Measurements from ENCODE around the gene ASB7. TPM values are rescaled to one million over a fixed set of nuclear protein-coding genes. Genes with fewer than 3 reads are reported as not detected.
A peak's percentile ranks its signal among the peaks of the same experiment; 100 is the strongest.

ASB7 gene
- 10.8 to 13.1 TPM (median 12.2 TPM) in 3 replicates for total RNA-seq
- long read RNA-seq, full-length matches to known transcripts: 10 of 11 reads
- long read RNA-seq, partial matches to known transcripts: 1 of 11 reads
- long read RNA-seq, other reads (novel, unspliced or antisense): 0 of 11 reads

- no peak within 1 kb of the TSS for H3K4me3 Mint-ChIP-seq (ENCODE audit: unreplicated experiment)
- H3K27ac Mint-ChIP-seq (ENCODE audit: unreplicated experiment): peak within 1 kb of the TSS; percentile 93
- H3K36me3 Mint-ChIP-seq (ENCODE audit: low read depth): peaks cover 4% of the 10 kb centered on the region
- TF ChIP-seq CTCF (IDR thresholded peaks at IDR 0.05): no peak
- no peaks in the 10 kb centered on the region for H3K9me3 Mint-ChIP-seq (ENCODE audit: low read depth)
- peaks cover 27% of the 10 kb centered on the region for H3K4me1 Mint-ChIP-seq (ENCODE audit: low read depth)
- no peaks in the 10 kb centered on the region for H3K27me3 Mint-ChIP-seq (ENCODE audit: low read depth)
- peak; percentile 100 for DNase-seq (ENCODE audit: low spot score)
Observed at GRCh38 chr15:100602064-100602822, at the start of gene ASB7, which contains the start of gene LINS1. ASB7 (plus strand) TSS chr15:100602589; CDS start chr15:100612217, 9,628 bp downstream. LINS1 (minus strand) TSS chr15:100602184; CDS start chr15:100580842, 21,342 bp downstream.

GRCh38 chr15:100553468-100553867 is 48.9 kb upstream of the ASB7 start:
- Mint-ChIP-seq H3K9me3 (ENCODE audit: low read depth) (peaks cover 7% of the 10 kb centered on the region), H3K27me3 (ENCODE audit: low read depth) (no peaks in the 10 kb centered on the region), H3K27ac (ENCODE audit: unreplicated experiment) (no peak overlapping the region)

GRCh38 chr15:100558771-100559254 is 43.6 kb upstream of the ASB7 start:
- Mint-ChIP-seq H3K4me1 (ENCODE audit: low read depth) (no peaks in the 10 kb centered on the region), H3K27me3 (ENCODE audit: low read depth) (no peaks in the 10 kb centered on the region), H3K27ac (ENCODE audit: unreplicated experiment) (no peak overlapping the region), H3K4me3 (ENCODE audit: unreplicated experiment) (no peak overlapping the region), H3K36me3 (ENCODE audit: low read depth) (peaks cover 5% of the 10 kb centered on the region), H3K9me3 (ENCODE audit: low read depth) (peaks cover 3% of the 10 kb centered on the region)
- no peak for TF ChIP-seq CTCF (IDR thresholded peaks at IDR 0.05)
- DNase-seq (ENCODE audit: low spot score): no peak

More at GRCh38 chr15:100553468-100553867, 48.9 kb upstream of the ASB7 start:
- no peak for DNase-seq (ENCODE audit: low spot score)
- H3K4me3 Mint-ChIP-seq (ENCODE audit: unreplicated experiment): no peak overlapping the region
- peaks cover 12% of the 10 kb centered on the region for H3K36me3 Mint-ChIP-seq (ENCODE audit: low read depth)
- H3K4me1 Mint-ChIP-seq (ENCODE audit: low read depth): no peaks in the 10 kb centered on the region
- no peak for TF ChIP-seq CTCF (IDR thresholded peaks at IDR 0.05)

GRCh38 chr15:100559330-100559729 is 43.1 kb upstream of the ASB7 start:
- no peak for DNase-seq (ENCODE audit: low spot score)
- TF ChIP-seq CTCF (IDR thresholded peaks at IDR 0.05): no peak
- no peaks in the 10 kb centered on the region for H3K9me3 Mint-ChIP-seq (ENCODE audit: low read depth)
- H3K4me3 Mint-ChIP-seq (ENCODE audit: unreplicated experiment): no peak overlapping the region
- no peaks in the 10 kb centered on the region for H3K4me1 Mint-ChIP-seq (ENCODE audit: low read depth)
- H3K36me3 Mint-ChIP-seq (ENCODE audit: low read depth): peaks cover 2% of the 10 kb centered on the region
- H3K27me3 Mint-ChIP-seq (ENCODE audit: low read depth): no peaks in the 10 kb centered on the region
- H3K27ac Mint-ChIP-seq (ENCODE audit: unreplicated experiment): no peak overlapping the region

GRCh38 chr15:100560323-100560722 is 42.1 kb upstream of the ASB7 start:
- Mint-ChIP-seq H3K36me3 (ENCODE audit: low read depth) (peaks cover 6% of the 10 kb centered on the region), H3K4me3 (ENCODE audit: unreplicated experiment) (no peak overlapping the region), H3K9me3 (ENCODE audit: low read depth) (no peaks in the 10 kb centered on the region), H3K4me1 (ENCODE audit: low read depth) (no peaks in the 10 kb centered on the region), H3K27me3 (ENCODE audit: low read depth) (no peaks in the 10 kb centered on the region), H3K27ac (ENCODE audit: unreplicated experiment) (no peak overlapping the region)
- no peak for DNase-seq (ENCODE audit: low spot score)
- TF ChIP-seq CTCF (IDR thresholded peaks at IDR 0.05): no peak
